Left lung (tissue), 10 donors: Measurements from ENCODE around the gene POMGNT2. TPM values are rescaled to one million over a fixed set of nuclear protein-coding genes. Genes with fewer than 3 reads are reported as not detected.

Experiments used
- ATAC-seq: fragments of 200-7000 bp; cut with Tn5 transposase; one replicate; pipeline ENCODE4 v1.9.1; 2020; ENCODE audit warnings: moderate library complexity
- DNase-seq, 4 donors: peaks; one replicate each; pipeline ENCODE4 v3.0.0-alpha.2; 2013 to 2020
- H3K27ac ChIP-seq, 2 donors: fragments of 200-600 bp; sonication (generic) in 1 of 2; one replicate each; pipeline versions ENCODE4 v1.5.0 to v1.8.0; 2020 to 2021
- H3K27me3 ChIP-seq, 2 donors: fragments of 200-600 bp; sonication (generic) in 1 of 2; one replicate each; pipeline versions ENCODE4 v1.5.0 to v1.8.0; 2020 to 2021
- H3K36me3 ChIP-seq, 2 donors: fragments of 200-600 bp; sonication (generic) in 1 of 2; one replicate each; pipeline versions ENCODE4 v1.5.0 to v1.8.0; 2020 to 2021
- H3K4me1 ChIP-seq, 2 donors: fragments of 200-600 bp; one replicate each; pipeline ENCODE4 v1.8.0; 2021
- H3K4me3 ChIP-seq, 2 donors: fragments of 200-600 bp; sonication (generic) in 1 of 2; one replicate each; pipeline versions ENCODE4 v1.5.0 to v1.8.0; 2020 to 2021; ENCODE audit warnings: mild to moderate bottlenecking in 1 of 2
- H3K9me3 ChIP-seq, 2 donors: fragments of 200-600 bp; sonication (generic) in 1 of 2; one replicate each; pipeline versions ENCODE4 v1.5.0 to v1.8.0; 2020 to 2021
- intact Hi-C, 2 donors: fragments of 100-400 bp; cut with DNase I; formaldehyde crosslinking; loops; one replicate each; pipeline versions ENCODE4 v1.11.2 to v1.14.2; 2022
- polyA plus RNA-seq, 6 donors: library from polyadenylated mRNA; unstranded; fragments of 120-200 nt; gene quantifications; one replicate each; pipeline ENCODE4 v1.2.1, GENCODE V29; 2013; ENCODE audit not compliant: insufficient read length in 6 of 6
- total RNA-seq, 2 donors: library from RNA; stranded (reverse); fragmentation: NEBNext Ultra II Directional; extraction: Animal tissue kit (Norgen Biotek cat#: 25700); gene quantifications; one replicate each; pipeline ENCODE4 v1.2.1, GENCODE V29; 2021
- TF ChIP-seq, protein P1 (sequence below), 2 donors: fragments of 200-600 bp; sonication (generic) in 1 of 2; IDR thresholded peaks; one replicate each; pipeline versions ENCODE4 v1.5.0 to v1.8.0; 2021; ENCODE audit warnings: antibody characterized with exemption in 2 of 2
- donor health status: DM: no; HTN: yes; CAD: no.
- donor health status: DM: no; HTN: no; CAD: no.

The POMGNT2 gene
- total and polyA plus RNA-seq, 8 donors, result 14.6 to 18.6 (median 16.1) TPM

DNA sequence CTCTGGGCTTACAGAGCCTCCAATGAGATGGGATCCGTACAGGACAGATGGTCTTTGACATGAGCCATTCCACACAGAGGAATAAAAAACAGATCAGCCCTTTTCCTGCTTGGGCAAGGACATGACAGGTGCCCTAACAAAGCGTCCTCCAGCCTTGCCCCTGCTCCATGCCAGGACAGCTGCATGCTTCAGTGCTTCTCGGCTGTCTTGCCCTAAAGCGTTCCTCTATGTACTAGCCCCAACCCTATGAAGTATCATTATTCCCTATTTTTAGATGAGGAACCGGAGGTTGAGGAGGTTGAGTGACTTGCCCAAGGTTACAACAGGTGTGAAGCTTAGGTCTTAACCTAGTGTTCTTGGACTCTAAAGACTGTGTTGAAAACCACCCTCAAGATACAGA, 10.5 kb downstream of the POMGNT2 start:
- ATAC-seq (no peak), DNase-seq (no peak)
- Histone ChIP-seq H3K9me3 (no peaks in the 10 kb centered on the region), H3K4me1 (no peaks in the 10 kb centered on the region), H3K27me3 (no peaks in the 10 kb centered on the region), H3K27ac (no peak overlapping the region), H3K36me3 (no peaks in the 10 kb centered on the region), H3K4me3 (no peak overlapping the region)
- intact Hi-C loops, result no loop called here
- TF ChIP-seq, protein P1, sequence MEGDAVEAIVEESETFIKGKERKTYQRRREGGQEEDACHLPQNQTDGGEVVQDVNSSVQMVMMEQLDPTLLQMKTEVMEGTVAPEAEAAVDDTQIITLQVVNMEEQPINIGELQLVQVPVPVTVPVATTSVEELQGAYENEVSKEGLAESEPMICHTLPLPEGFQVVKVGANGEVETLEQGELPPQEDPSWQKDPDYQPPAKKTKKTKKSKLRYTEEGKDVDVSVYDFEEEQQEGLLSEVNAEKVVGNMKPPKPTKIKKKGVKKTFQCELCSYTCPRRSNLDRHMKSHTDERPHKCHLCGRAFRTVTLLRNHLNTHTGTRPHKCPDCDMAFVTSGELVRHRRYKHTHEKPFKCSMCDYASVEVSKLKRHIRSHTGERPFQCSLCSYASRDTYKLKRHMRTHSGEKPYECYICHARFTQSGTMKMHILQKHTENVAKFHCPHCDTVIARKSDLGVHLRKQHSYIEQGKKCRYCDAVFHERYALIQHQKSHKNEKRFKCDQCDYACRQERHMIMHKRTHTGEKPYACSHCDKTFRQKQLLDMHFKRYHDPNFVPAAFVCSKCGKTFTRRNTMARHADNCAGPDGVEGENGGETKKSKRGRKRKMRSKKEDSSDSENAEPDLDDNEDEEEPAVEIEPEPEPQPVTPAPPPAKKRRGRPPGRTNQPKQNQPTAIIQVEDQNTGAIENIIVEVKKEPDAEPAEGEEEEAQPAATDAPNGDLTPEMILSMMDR (IDR thresholded peaks at IDR 0.05), result no peak

DNA sequence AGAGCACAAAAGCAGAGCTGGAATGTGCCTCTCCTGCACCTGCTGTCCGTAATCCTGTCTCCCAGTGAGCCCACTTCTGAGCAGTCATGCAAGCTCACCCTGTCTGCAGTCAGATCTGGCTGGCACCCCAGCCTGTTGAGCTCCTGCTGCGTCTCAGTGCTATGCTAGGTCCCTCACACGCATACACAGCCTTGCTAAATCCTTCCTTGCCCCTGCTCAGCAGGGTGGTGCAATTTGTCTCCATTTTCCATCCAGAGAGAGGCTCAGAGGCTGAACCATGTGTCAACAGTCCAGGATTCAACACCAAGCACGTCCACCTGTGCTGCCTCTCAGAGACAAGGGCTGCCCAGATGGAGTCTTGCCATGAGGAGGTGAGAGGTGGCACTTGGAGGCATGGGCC, 11.0 kb downstream of the POMGNT2 start:
- Histone ChIP-seq H3K27me3 (no peaks in the 10 kb centered on the region), H3K4me3 (no peak overlapping the region), H3K36me3 (no peaks in the 10 kb centered on the region), H3K4me1 (no peaks in the 10 kb centered on the region), H3K9me3 (no peaks in the 10 kb centered on the region), H3K27ac (no peak overlapping the region)
- TF ChIP-seq, protein P1 (IDR thresholded peaks at IDR 0.05), result no peak
- ATAC-seq (no peak), DNase-seq (no peak)
- intact Hi-C loops, result no loop called here

DNA sequence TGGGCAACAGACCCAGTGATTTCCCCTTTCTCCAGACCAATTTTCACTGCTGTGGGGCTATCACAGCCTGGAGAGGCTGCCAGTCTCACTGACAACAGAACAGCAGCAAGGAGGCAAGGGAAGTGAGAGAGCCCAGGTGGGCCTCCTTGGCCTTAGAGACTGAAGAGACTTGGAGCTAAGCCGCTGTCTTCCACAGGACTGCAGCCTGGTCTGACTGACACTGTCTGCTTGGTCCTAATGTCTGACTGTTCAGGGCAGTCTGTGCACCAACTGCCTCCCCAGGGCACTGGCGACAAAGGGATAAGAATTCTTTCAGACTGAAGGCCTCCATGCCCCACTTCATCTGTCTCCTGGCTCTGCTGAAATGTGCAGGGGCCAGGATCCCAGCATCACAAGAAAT, 11.5 kb downstream of the POMGNT2 start:
- DNase-seq (no peak), ATAC-seq (no peak)
- Histone ChIP-seq H3K27me3 (no peaks in the 10 kb centered on the region), H3K4me3 (no peak overlapping the region), H3K4me1 (no peaks in the 10 kb centered on the region), H3K36me3 (no peaks in the 10 kb centered on the region), H3K27ac (no peak overlapping the region), H3K9me3 (no peaks in the 10 kb centered on the region)
- TF ChIP-seq, protein P1 (IDR thresholded peaks at IDR 0.05), result no peak
- intact Hi-C loops, result no loop called here

DNA sequence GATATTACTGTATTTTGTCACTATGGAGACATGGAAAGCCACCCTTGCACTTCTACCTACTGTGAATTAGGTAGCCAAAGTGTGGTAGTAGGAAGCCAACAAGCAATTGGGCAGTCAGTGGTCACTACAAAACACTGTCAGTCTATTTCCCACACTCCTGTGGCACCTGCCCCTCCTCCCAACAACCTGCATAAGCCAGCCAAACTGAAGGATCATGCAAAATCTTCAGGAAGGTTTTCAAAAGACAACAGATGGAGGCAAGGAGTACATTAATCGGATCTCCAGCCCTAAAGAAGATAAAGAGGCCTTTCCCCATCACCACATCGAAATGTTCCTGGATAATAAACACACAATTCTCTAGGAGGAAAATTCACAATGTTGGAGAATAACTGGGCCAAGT, 11.9 kb downstream of the POMGNT2 start:
- no peaks in the 10 kb centered on the region for H3K4me1 ChIP-seq
- DNase-seq (no peak), ATAC-seq (no peak)
- H3K27ac ChIP-seq, result no peak overlapping the region
- no peaks in the 10 kb centered on the region for H3K36me3 ChIP-seq
- no peaks in the 10 kb centered on the region for H3K27me3 ChIP-seq
- H3K9me3 ChIP-seq, result no peaks in the 10 kb centered on the region
- no peak overlapping the region for H3K4me3 ChIP-seq
- TF ChIP-seq, protein P1 (IDR thresholded peaks at IDR 0.05), result no peak
- intact Hi-C loops, result no loop called here

DNA sequence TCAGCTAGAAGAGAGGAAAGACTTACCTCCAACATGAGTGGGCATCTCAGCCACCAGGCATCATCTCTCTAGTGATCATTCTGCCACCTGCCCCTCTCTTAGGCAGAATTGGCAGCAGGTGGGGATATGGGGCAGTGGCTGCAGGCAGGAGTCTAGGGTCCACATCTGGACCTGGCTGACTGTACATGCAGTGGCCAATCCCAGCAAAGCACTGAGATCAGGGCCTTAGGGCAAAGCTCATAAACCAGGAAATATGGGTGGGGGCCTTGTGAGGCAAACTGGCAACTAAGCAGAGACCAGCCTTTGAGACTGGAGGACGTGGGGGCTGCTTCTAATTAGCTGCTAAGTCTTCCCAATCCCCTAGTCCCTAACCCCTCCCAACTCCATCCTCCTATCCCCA, 12.9 kb downstream of the POMGNT2 start:
- Histone ChIP-seq H3K9me3 (no peaks in the 10 kb centered on the region), H3K27ac (no peak overlapping the region), H3K36me3 (no peaks in the 10 kb centered on the region), H3K4me3 (no peak overlapping the region), H3K4me1 (no peaks in the 10 kb centered on the region), H3K27me3 (no peaks in the 10 kb centered on the region)
- intact Hi-C loops, result no loop called here
- no peak for ATAC-seq
- no peak for DNase-seq
- TF ChIP-seq, protein P1 (IDR thresholded peaks at IDR 0.05), result no peak
